Karpas-422 (cell line): ENCODE measurements around the gene GNB1L. TPM values are rescaled to one million over a fixed set of nuclear protein-coding genes. Genes with fewer than 3 reads are reported as not detected.

Experiments used
- DNase-seq: peaks from one replicate; pipeline ENCODE4 v3.0.0-alpha.2; 2015
- H2AFZ ChIP-seq: fragments of 200-600 bp; sonication (generic); 2 replicates; pipeline ENCODE4 v1.6.1; 2014; ENCODE audit warnings: antibody characterized with exemption, low read length, mixed read lengths
- H3K27ac ChIP-seq: fragments of 200-600 bp; sonication (generic); 2 replicates; pipeline ENCODE4 v1.5.1; 2014; ENCODE audit warnings: mild to moderate bottlenecking, low read length, moderate library complexity
- H3K27me3 ChIP-seq: fragments of 200-600 bp; sonication (generic); 2 replicates; pipeline ENCODE4 v1.6.1; 2014; ENCODE audit warnings: low read length, mixed read lengths
- H3K36me3 ChIP-seq: fragments of 200-600 bp; sonication (generic); 2 replicates; pipeline ENCODE4 v1.6.1; 2014; ENCODE audit warnings: low read length, mixed read lengths; ENCODE audit not compliant: insufficient read depth
- H3K4me1 ChIP-seq: fragments of 200-600 bp; sonication (generic); 2 replicates; pipeline ENCODE4 v1.6.1; 2014; ENCODE audit warnings: mild to moderate bottlenecking, low read length, mixed read lengths
- H3K4me2 ChIP-seq: fragments of 200-600 bp; sonication (generic); 2 replicates; pipeline ENCODE4 v1.6.1; 2014; ENCODE audit warnings: low read length, low read depth, mild to moderate bottlenecking; ENCODE audit not compliant: poor library complexity, severe bottlenecking
- H3K4me3 ChIP-seq: fragments of 200-600 bp; sonication (generic); 2 replicates; pipeline ENCODE4 v1.5.1; 2014; ENCODE audit warnings: mild to moderate bottlenecking, antibody characterized with exemption, low read length, mixed read lengths
- H3K79me2 ChIP-seq: fragments of 200-600 bp; sonication (generic); 2 replicates; pipeline ENCODE4 v1.6.1; 2014; ENCODE audit warnings: mild to moderate bottlenecking, low read length, mixed read lengths
- H3K9ac ChIP-seq: fragments of 200-600 bp; sonication (generic); 2 replicates; pipeline ENCODE4 v1.6.0; 2014; ENCODE audit warnings: low read length
- H3K9me2 ChIP-seq: fragments of 200-600 bp; sonication (generic), shearing (Covaris generic); replicated peaks from 2 replicates; pipeline ENCODE4 v1.6.0; 2014; ENCODE audit warnings: mild to moderate bottlenecking, low read length, moderate library complexity; ENCODE audit not compliant: insufficient read depth
- H3K9me3 ChIP-seq: fragments of 300-700, 200-600 bp; sonication (generic); 2 replicates; pipeline ENCODE4 v1.6.1; 2014; ENCODE audit warnings: low read length, mixed read lengths
- H4K20me1 ChIP-seq: fragments of 200-600 bp; sonication (generic); 2 replicates; pipeline ENCODE4 v1.6.1; 2014; ENCODE audit warnings: mild to moderate bottlenecking, antibody characterized with exemption, low read length, low read depth; ENCODE audit not compliant: insufficient read depth
- total RNA-seq: library from RNA; depleted of rRNA; stranded (reverse); fragments of >200 nt; shearing (Covaris generic); gene quantifications from 2 replicates; pipeline ENCODE4 v1.2.3, GENCODE V29; 2014; ENCODE audit warnings: low replicate concordance

GNB1L gene
- total RNA-seq, 1 experiment from 2014 or later, result 4.4 TPM

- Histone ChIP-seq H3K9me3 (no peaks in the 10 kb centered on the region), H3K36me3 (no peaks in the 10 kb centered on the region), H3K4me1 (no peaks in the 10 kb centered on the region; the same call in 1 of the 2 replicates), H3K79me2 (no peaks in the 10 kb centered on the region), H3K9me2 (no peaks in the 10 kb centered on the region), H3K9ac (no peak overlapping the region), H4K20me1 (peaks cover 9% of the 10 kb centered on the region; the same call in 1 of the 2 replicates), H3K4me3 (no peak overlapping the region), H3K27me3 (no peaks in the 10 kb centered on the region), H2AFZ (no peak overlapping the region), H3K4me2 (no peak overlapping the region), H3K27ac (no peak overlapping the region)
- no peak for DNase-seq
These were observed 32.2 kb downstream of the GNB1L start for GRCh38 chr22:19822301-19823117.

GRCh38 chr22:19821523-19822300 lies 33.0 kb downstream of the GNB1L start:
- Histone ChIP-seq H3K36me3 (no peaks in the 10 kb centered on the region), H3K4me3 (no peak overlapping the region), H3K9ac (no peak overlapping the region), H3K27me3 (no peaks in the 10 kb centered on the region), H3K9me2 (no peaks in the 10 kb centered on the region), H4K20me1 (peaks cover 9% of the 10 kb centered on the region; the same call in 1 of the 2 replicates), H2AFZ (no peak overlapping the region), H3K27ac (no peak overlapping the region), H3K9me3 (no peaks in the 10 kb centered on the region), H3K79me2 (no peaks in the 10 kb centered on the region), H3K4me2 (no peak overlapping the region), H3K4me1 (no peaks in the 10 kb centered on the region; the same call in 1 of the 2 replicates)
- no peak for DNase-seq

- H3K9me3 ChIP-seq, result no peaks in the 10 kb centered on the region
- no peak overlapping the region for H2AFZ ChIP-seq
- no peak overlapping the region for H3K4me3 ChIP-seq
- peaks cover 4% of the 10 kb centered on the region; the same call in 1 of the 2 replicates for H4K20me1 ChIP-seq
- H3K79me2 ChIP-seq, result no peaks in the 10 kb centered on the region
- no peaks in the 10 kb centered on the region for H3K9me2 ChIP-seq
- H3K4me2 ChIP-seq, result no peak overlapping the region
- no peaks in the 10 kb centered on the region; the same call in 1 of the 2 replicates for H3K4me1 ChIP-seq
- H3K36me3 ChIP-seq, result no peaks in the 10 kb centered on the region
- H3K9ac ChIP-seq, result no peak overlapping the region
- DNase-seq, result no peak
- H3K27me3 ChIP-seq, result no peaks in the 10 kb centered on the region
- no peak overlapping the region for H3K27ac ChIP-seq
These were observed 33.7 kb downstream of the GNB1L start for GRCh38 chr22:19820880-19821522.

- H4K20me1 ChIP-seq, result peaks cover 4% of the 10 kb centered on the region; the same call in 1 of the 2 replicates
- no peak overlapping the region for H3K27ac ChIP-seq
- H3K4me3 ChIP-seq, result no peak overlapping the region
- no peaks in the 10 kb centered on the region for H3K9me2 ChIP-seq
- no peaks in the 10 kb centered on the region for H3K27me3 ChIP-seq
- no peak overlapping the region for H2AFZ ChIP-seq
- H3K9ac ChIP-seq, result no peak overlapping the region
- H3K4me1 ChIP-seq, result no peaks in the 10 kb centered on the region; the same call in 1 of the 2 replicates
- H3K79me2 ChIP-seq, result no peaks in the 10 kb centered on the region
- no peak overlapping the region for H3K4me2 ChIP-seq
- no peaks in the 10 kb centered on the region for H3K9me3 ChIP-seq
- DNase-seq, result no peak
- H3K36me3 ChIP-seq, result no peaks in the 10 kb centered on the region
These were observed 34.5 kb downstream of the GNB1L start for GRCh38 chr22:19819911-19820879.

GRCh38 chr22:19819208-19819910 lies 35.3 kb downstream of the GNB1L start:
- Histone ChIP-seq H2AFZ (no peak overlapping the region), H3K4me3 (no peak overlapping the region), H3K36me3 (no peaks in the 10 kb centered on the region), H3K79me2 (no peaks in the 10 kb centered on the region), H3K27me3 (no peaks in the 10 kb centered on the region), H3K9me3 (no peaks in the 10 kb centered on the region), H3K4me1 (no peaks in the 10 kb centered on the region; the same call in 1 of the 2 replicates), H3K9ac (no peak overlapping the region), H3K4me2 (no peak overlapping the region), H3K27ac (no peak overlapping the region), H4K20me1 (peaks cover 4% of the 10 kb centered on the region; the same call in 1 of the 2 replicates), H3K9me2 (no peaks in the 10 kb centered on the region)
- no peak for DNase-seq

- Histone ChIP-seq H3K9me2 (no peaks in the 10 kb centered on the region), H3K79me2 (no peaks in the 10 kb centered on the region), H3K27ac (no peak overlapping the region), H3K4me2 (no peak overlapping the region), H3K4me3 (no peak overlapping the region), H3K36me3 (no peaks in the 10 kb centered on the region), H3K4me1 (no peaks in the 10 kb centered on the region; the same call in 1 of the 2 replicates), H2AFZ (no peak overlapping the region), H3K9ac (no peak overlapping the region), H3K9me3 (no peaks in the 10 kb centered on the region), H3K27me3 (no peaks in the 10 kb centered on the region), H4K20me1 (peaks cover 4% of the 10 kb centered on the region; the same call in 1 of the 2 replicates)
- no peak for DNase-seq
These were observed 36.1 kb downstream of the GNB1L start for GRCh38 chr22:19818324-19819207.
